Gastrocnemius medialis (tissue), 4 donors: ENCODE measurements around the gene FOCAD. TPM values are rescaled to one million over a fixed set of nuclear protein-coding genes. Genes with fewer than 3 reads are reported as not detected.

Experiments used
- ATAC-seq, 2 donors: fragments of 150-250 bp; one replicate each; pipeline ENCODE4 v1.9.1; 2016
- DNase-seq, 2 donors: peaks; one replicate each; pipeline ENCODE4 v3.0.0-alpha.2; 2019
- H3K27ac ChIP-seq, 4 donors: fragments of 200-600 bp; sonication (generic); 1 replicate in 1 of 4; 2 replicates in 3 of 4; pipeline ENCODE4 v1.5.1; 2016 to 2018; ENCODE audit warnings: mild to moderate bottlenecking in 2 of 4, moderate library complexity in 1 of 4
- H3K27me3 ChIP-seq, 3 donors: fragments of 200-600 bp; sonication (generic) in 2 of 3; 1 replicate in 1 of 3; 2 replicates in 2 of 3; pipeline versions ENCODE4 v1.5.1 to v1.6.0; 2016 to 2019; ENCODE audit warnings: mild to moderate bottlenecking in 1 of 3, moderate library complexity in 1 of 3
- H3K36me3 ChIP-seq, 2 donors: fragments of 200-600 bp; sonication (generic) in 1 of 2; one replicate each; pipeline ENCODE4 v1.5.1; 2017 to 2018
- H3K4me1 ChIP-seq, 2 donors: fragments of 200-600 bp; sonication (generic) in 1 of 2; one replicate each; pipeline ENCODE4 v1.5.1; 2016 to 2017; ENCODE audit warnings: mild to moderate bottlenecking in 2 of 2
- H3K4me3 ChIP-seq, 4 donors: fragments of 200-600 bp; sonication (generic) in 3 of 4; 1 replicate in 1 of 4; 2 replicates in 3 of 4; pipeline ENCODE4 v1.5.1; 2016 to 2019; ENCODE audit warnings: mild to moderate bottlenecking in 2 of 4
- H3K9me3 ChIP-seq, 3 donors: fragments of 200-600 bp; sonication (generic) in 2 of 3; 1 replicate in 1 of 3; 2 replicates in 2 of 3; pipeline ENCODE4 v1.5.1; 2016 to 2019
- CTCF ChIP-seq, 5 experiments: fragments of 450-650 bp in 3 of 5; fragments of 200-600 bp in 2 of 5; sonication (generic) in 2 of 5; IDR thresholded peaks in 4 of 5; conservative IDR thresholded peaks in 1 of 5; 1 replicate in 4 of 5; 2 replicates in 1 of 5; pipeline ENCODE4 v1.5.1; 2016 to 2019; ENCODE audit warnings: antibody characterized with exemption in 5 of 5, mild to moderate bottlenecking in 3 of 5, moderate library complexity in 3 of 5
- POLR2A ChIP-seq, 2 donors: fragments of 450-650 bp; IDR thresholded peaks; one replicate each; pipeline ENCODE4 v1.6.1; 2017; ENCODE audit warnings: antibody characterized with exemption in 2 of 2, mild to moderate bottlenecking in 2 of 2, moderate library complexity in 2 of 2
- in situ Hi-C, 4 donors: fragments of 200-750 bp; cut with MboI; loops; one replicate each; pipeline versions ENCODE4 v1.15.0 to v1.8.0; 2017; ENCODE audit warnings: low sequenced_read_pairs in 4 of 4
- intact Hi-C: fragments of 100-400 bp; cut with DNase I; formaldehyde crosslinking; loops from one replicate; pipeline ENCODE4 v1.15.1; 2023; ENCODE audit warnings: low total_unique reads
- total RNA-seq, 4 donors: library from RNA; depleted of rRNA; stranded (reverse); fragments of >200 nt; gene quantifications; one replicate each; pipeline versions ENCODE4 v1.1.0 to v1.2.3, GENCODE V29; 2016

FOCAD gene
- total RNA-seq, 4 donors from 2014 or later: 19.5 to 36.0 (median 28.6) TPM

GRCh38 chr9:20642045-20642444 is 42.0 kb upstream of the FOCAD start:
- in situ Hi-C loops (no loop called here), intact Hi-C loops (no loop called here)
- H3K27me3 ChIP-seq: no peaks in the 10 kb centered on the region
- H3K4me1 ChIP-seq: no peaks in the 10 kb centered on the region
- no peak overlapping the region for H3K4me3 ChIP-seq
- DNase-seq (no peak), ATAC-seq (no peak)
- H3K36me3 ChIP-seq: no peaks in the 10 kb centered on the region
- no peaks in the 10 kb centered on the region for H3K9me3 ChIP-seq
- TF ChIP-seq POLR2A (IDR thresholded peaks at IDR 0.05) (no peak), CTCF (IDR thresholded peaks at IDR 0.05 in 4 of 5, conservative IDR thresholded peaks at IDR 0.05 in 1 of 5) (no peak)
- H3K27ac ChIP-seq: no peak overlapping the region

- no peak overlapping the region for H3K4me3 ChIP-seq
- H3K27me3 ChIP-seq: no peaks in the 10 kb centered on the region
- ATAC-seq (no peak), DNase-seq (no peak)
- TF ChIP-seq CTCF (IDR thresholded peaks at IDR 0.05 in 4 of 5, conservative IDR thresholded peaks at IDR 0.05 in 1 of 5) (no peak), POLR2A (IDR thresholded peaks at IDR 0.05) (no peak)
- in situ Hi-C loops: no loop called here
- H3K4me1 ChIP-seq: no peaks in the 10 kb centered on the region
- no peaks in the 10 kb centered on the region for H3K36me3 ChIP-seq
- no peak overlapping the region for H3K27ac ChIP-seq
- intact Hi-C loops: no loop called here
- H3K9me3 ChIP-seq: no peaks in the 10 kb centered on the region
Measured at GRCh38 chr9:20643660-20644059, 40.4 kb upstream of the FOCAD start.

GRCh38 chr9:20646656-20647055 is 37.4 kb upstream of the FOCAD start:
- intact Hi-C loops: no loop called here
- no peaks in the 10 kb centered on the region for H3K27me3 ChIP-seq
- in situ Hi-C loops: no loop called here
- H3K4me1 ChIP-seq: no peaks in the 10 kb centered on the region
- TF ChIP-seq CTCF (IDR thresholded peaks at IDR 0.05 in 4 of 5, conservative IDR thresholded peaks at IDR 0.05 in 1 of 5) (no peak), POLR2A (IDR thresholded peaks at IDR 0.05) (no peak)
- peak in 1 of 2 donors; percentile 60 for ATAC-seq
- no peak for DNase-seq
- no peak overlapping the region for H3K27ac ChIP-seq
- no peak overlapping the region for H3K4me3 ChIP-seq
- no peaks in the 10 kb centered on the region for H3K9me3 ChIP-seq
- no peaks in the 10 kb centered on the region for H3K36me3 ChIP-seq

GRCh38 chr9:20649381-20649780 is 34.7 kb upstream of the FOCAD start:
- Histone ChIP-seq H3K36me3 (no peaks in the 10 kb centered on the region), H3K27me3 (no peaks in the 10 kb centered on the region), H3K27ac (no peak overlapping the region), H3K4me1 (no peaks in the 10 kb centered on the region), H3K9me3 (no peaks in the 10 kb centered on the region), H3K4me3 (no peak overlapping the region)
- in situ Hi-C loops (no loop called here), intact Hi-C loops (no loop called here)
- no peak for DNase-seq
- no peak for TF ChIP-seq POLR2A (IDR thresholded peaks at IDR 0.05)
- no peak for TF ChIP-seq CTCF (IDR thresholded peaks at IDR 0.05 in 4 of 5, conservative IDR thresholded peaks at IDR 0.05 in 1 of 5)
- ATAC-seq: no peak

- no peak for TF ChIP-seq POLR2A (IDR thresholded peaks at IDR 0.05)
- no peak for TF ChIP-seq CTCF (IDR thresholded peaks at IDR 0.05 in 4 of 5, conservative IDR thresholded peaks at IDR 0.05 in 1 of 5)
- Histone ChIP-seq H3K9me3 (no peaks in the 10 kb centered on the region), H3K27ac (no peak overlapping the region), H3K4me3 (no peak overlapping the region), H3K36me3 (no peaks in the 10 kb centered on the region), H3K27me3 (no peaks in the 10 kb centered on the region), H3K4me1 (no peaks in the 10 kb centered on the region)
- DNase-seq (no peak), ATAC-seq (no peak)
- intact Hi-C loops (no loop called here), in situ Hi-C loops (no loop called here)
Measured at GRCh38 chr9:20650313-20650712, 33.7 kb upstream of the FOCAD start.
